ENCODE measurements around the gene P2RX7. TPM values are rescaled to one million over a fixed set of nuclear protein-coding genes. Genes with fewer than 3 reads are reported as not detected.

P2RX7 gene
- total and polyA plus RNA-seq, 9 of the 15 experiments (the other 6 are each of a cell fraction or from before 2014, with no cell fraction given) = 0.04 to 0.65 (median 0.30) TPM

- TF ChIP-seq ARID4B (CRISPR knock-in tag; IDR thresholded peaks at IDR 0.05) (no peak), RBBP5 (IDR thresholded peaks at IDR 0.05; ENCODE audit: borderline replicate concordance, insufficient read depth, low read length, poor library complexity, severe bottlenecking) (no peak), OTX1 (CRISPR knock-in tag; IDR thresholded peaks at IDR 0.05) (peak; percentile 28; the same call in 1 of the 2 replicates), MBD2 (IDR thresholded peaks at IDR 0.05; ENCODE audit: borderline replicate concordance, low read depth) (no peak), MYBL2 (IDR thresholded peaks at IDR 0.05; ENCODE audit: low read depth) (0 out of 2 replicates have a peak, but pooled peaks have one; percentile 11), MYBL2 (CRISPR knock-in tag; IDR thresholded peaks at IDR 0.05; ENCODE audit: borderline replicate concordance) (no peak), ZNF512 (tag; IDR thresholded peaks at IDR 0.05) (peak; percentile 76), JUND (IDR thresholded peaks at IDR 0.05; ENCODE audit: borderline replicate concordance, low read depth, low read length) (peak; percentile 84), JUND (tag; IDR thresholded peaks at IDR 0.05; ENCODE audit: borderline replicate concordance, low read depth, low read length) (peak; percentile 81; the same call in 2 of the 3 replicates), TAF15 (IDR thresholded peaks at IDR 0.05; ENCODE audit: low read depth, low read length) (no peak), ZC3H4 (CRISPR knock-in tag; IDR thresholded peaks at IDR 0.05; ENCODE audit: borderline replicate concordance) (no peak), ZNF445 (CRISPR knock-in tag; IDR thresholded peaks at IDR 0.05; ENCODE audit: low read depth) (no peak), SLC30A9 (CRISPR knock-in tag; IDR thresholded peaks at IDR 0.05) (no peak), ID3 (CRISPR knock-in tag; IDR thresholded peaks at IDR 0.05) (no peak), ID3 (tag; IDR thresholded peaks at IDR 0.05) (no peak), CREB1 (IDR thresholded peaks at IDR 0.05) (no peak), CREB1 (CRISPR knock-in tag; IDR thresholded peaks at IDR 0.05) (no peak), CEBPG (CRISPR knock-in tag; IDR thresholded peaks at IDR 0.05) (no peak), CEBPG (tag; conservative IDR thresholded peaks at IDR 0.05 in 1 of 2, IDR thresholded peaks at IDR 0.05 in 1 of 2) (0 out of 4 replicates have a peak, but pooled peaks of 1 of the 2 experiments have one; percentile 17), ZNF274 (IDR thresholded peaks at IDR 0.05; ENCODE audit: borderline replicate concordance, low read depth, low read length) (no peak), ZNF41 (CRISPR knock-in tag; conservative IDR thresholded peaks at IDR 0.05) (no peak), KLF6 (CRISPR knock-in tag; IDR thresholded peaks at IDR 0.05; ENCODE audit: borderline replicate concordance) (no peak), MTA1 (IDR thresholded peaks at IDR 0.05; ENCODE audit: borderline replicate concordance) (no peak)
These were observed 8.1 kb upstream of the P2RX7 start (continued) for GRCh38 chr12:121124402-121125109.
